Astrocyte (in vitro differentiated cells and primary cell): ENCODE data around the gene KCNJ16.

ENCODE experiments used
- CTCF ChIP-seq: IDR thresholded peaks from 2 replicates; pipeline ENCODE4 v1.5.1; 2011; ENCODE audit warnings: low read depth, mild to moderate bottlenecking, inconsistent platforms, low read length, moderate library complexity; ENCODE audit not compliant: insufficient read depth
- EZH2 ChIP-seq: IDR thresholded peaks from 2 replicates; pipeline ENCODE4 v1.6.1; 2012; ENCODE audit warnings: mild to moderate bottlenecking, low read length, inconsistent platforms; ENCODE audit not compliant: insufficient read depth

DNA sequence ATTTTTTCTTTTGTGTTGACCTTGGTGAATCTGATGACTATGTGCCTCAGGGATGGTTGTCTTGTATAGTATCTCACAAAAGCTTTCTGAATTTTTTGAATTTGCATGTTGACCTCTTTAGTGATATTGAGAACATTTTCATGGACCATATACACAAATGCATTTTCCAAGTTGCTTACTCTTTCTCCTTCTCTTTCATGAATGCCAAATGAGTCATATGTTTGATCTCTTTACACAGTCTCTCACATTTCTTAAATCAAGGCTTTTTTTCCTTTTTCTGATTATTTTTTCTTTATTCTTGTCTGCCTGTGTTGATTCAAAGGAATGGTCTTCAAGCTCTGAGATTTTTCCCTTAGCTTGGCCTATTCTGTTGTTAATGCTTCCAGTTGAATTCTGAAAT, 46.6 kb upstream of the KCNJ16 start:
- TF ChIP-seq CTCF, result no peak
- no peak for TF ChIP-seq EZH2
